ENCODE data around the gene ETFB. TPM values are rescaled to one million over a fixed set of nuclear protein-coding genes. Genes with fewer than 3 reads are reported as not detected.

Gene ETFB
- total and polyA plus RNA-seq, 10 of the 15 experiments (the other 5 are each of a cell fraction or from before 2014, with no cell fraction given) = 15.1 to 166 (median 87.8) TPM

- TF ChIP-seq, protein P1, sequence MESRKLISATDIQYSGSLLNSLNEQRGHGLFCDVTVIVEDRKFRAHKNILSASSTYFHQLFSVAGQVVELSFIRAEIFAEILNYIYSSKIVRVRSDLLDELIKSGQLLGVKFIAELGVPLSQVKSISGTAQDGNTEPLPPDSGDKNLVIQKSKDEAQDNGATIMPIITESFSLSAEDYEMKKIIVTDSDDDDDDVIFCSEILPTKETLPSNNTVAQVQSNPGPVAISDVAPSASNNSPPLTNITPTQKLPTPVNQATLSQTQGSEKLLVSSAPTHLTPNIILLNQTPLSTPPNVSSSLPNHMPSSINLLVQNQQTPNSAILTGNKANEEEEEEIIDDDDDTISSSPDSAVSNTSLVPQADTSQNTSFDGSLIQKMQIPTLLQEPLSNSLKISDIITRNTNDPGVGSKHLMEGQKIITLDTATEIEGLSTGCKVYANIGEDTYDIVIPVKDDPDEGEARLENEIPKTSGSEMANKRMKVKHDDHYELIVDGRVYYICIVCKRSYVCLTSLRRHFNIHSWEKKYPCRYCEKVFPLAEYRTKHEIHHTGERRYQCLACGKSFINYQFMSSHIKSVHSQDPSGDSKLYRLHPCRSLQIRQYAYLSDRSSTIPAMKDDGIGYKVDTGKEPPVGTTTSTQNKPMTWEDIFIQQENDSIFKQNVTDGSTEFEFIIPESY (IDR thresholded peaks at IDR 0.05) = no peak
- TF ChIP-seq ZBTB4 (CRISPR knock-in tag; IDR thresholded peaks at IDR 0.05) (no peak), NFYA (IDR thresholded peaks at IDR 0.05; ENCODE audit: borderline replicate concordance, low read depth, low read length) (no peak), ZNF24 (IDR thresholded peaks at IDR 0.05) (no peak), STAT3 (IDR thresholded peaks at IDR 0.05; ENCODE audit: low read depth, low read length) (no peak), MTA3 (IDR thresholded peaks at IDR 0.05; ENCODE audit: borderline replicate concordance, low read length) (no peak), CBX5 (IDR thresholded peaks at IDR 0.05; ENCODE audit: low read depth) (no peak), NRF1 (conservative IDR thresholded peaks at IDR 0.05; ENCODE audit: low read depth, low read length) (no peak)
- no peaks in the 10 kb centered on the region for H3K9me3 ChIP-seq (replicated peaks; ENCODE audit: control insufficient read depth, insufficient read depth, low read length)
- ATAC-seq (no peak), FAIRE-seq (no peak), DNase-seq (ENCODE audit: low read depth, low spot score) (no peak)
- CTCF ChIA-PET = no interaction called here
- H2AFZ ChIP-seq (ENCODE audit: control insufficient read depth, low read depth, low read length) = no peak overlapping the region
- RAD21 ChIA-PET (ENCODE audit: unreplicated experiment) = no interaction called here
- H3K27ac ChIP-seq (ENCODE audit: control insufficient read depth, insufficient read depth) = no peak overlapping the region
- H3K4me1 ChIP-seq (ENCODE audit: control insufficient read depth, insufficient read depth, low read length) = no peaks in the 10 kb centered on the region
- H3K27me3 ChIP-seq (replicated peaks in 1 of 2; ENCODE audit: control insufficient read depth in 2 of 2, insufficient read depth in 2 of 2, low read length in 1 of 2) = no peaks in the 10 kb centered on the region
- intact Hi-C loops (cut with micrococcal nuclease; ENCODE audit: unreplicated experiment) (no loop called here), in situ Hi-C loops (cut with MboI) (loop anchor here (25.0 kb wide), 1 partner anchor 1016 kb away; the partner anchor contains the start of gene KCNC3)
- no peaks in the 10 kb centered on the region for H3K79me2 ChIP-seq (ENCODE audit: control insufficient read depth, insufficient read depth, low read length)
- no peak overlapping the region for H3K4me2 ChIP-seq (ENCODE audit: control insufficient read depth, insufficient read depth)
- SMC1A ChIA-PET (ENCODE audit: uncharacterized antibody, unreplicated experiment) = interaction anchor here (1.7 kb wide), 1 partner anchor 13 kb away, joined by 4 read pairs; no protein-coding TSS in a partner anchor
- no peak overlapping the region for H3K9ac ChIP-seq (ENCODE audit: control insufficient read depth, insufficient read depth, low read length)
- no peaks in the 10 kb centered on the region for H4K20me1 ChIP-seq (ENCODE audit: control insufficient read depth, insufficient read depth)
- 94% methylated on average over 15 of the region's 16 CpGs for WGBS (ENCODE audit: insufficient coverage, insufficient replicate concordance, low lambda C conversion rate, missing lambda C conversion rate)
- peaks cover 0 to 4% of the 10 kb centered on the region in 2 experiments; a peak in 1 of 4 replicates for H3K36me3 ChIP-seq (ENCODE audit: control insufficient read depth in 2 of 2, insufficient read depth in 2 of 2, low read length in 1 of 2)
- no peak overlapping the region for H3K4me3 ChIP-seq
- POLR2A ChIA-PET = no interaction called here
- no TSS peak for BruUV-seq (replicated peaks)
Observed at GRCh38 chr19:51352783-51353360, 13.3 kb downstream of the ETFB start.
